ENCODE results near the gene SRR. TPM values are rescaled to one million over a fixed set of nuclear protein-coding genes. Genes with fewer than 3 reads are reported as not detected.

Gene SRR
- total RNA-seq, 3 donors from 2014 or later (not counting 1 experiment from before 2014, with no cell fraction given), result 6.4 to 11.1 (median 7.9) TPM

- intact Hi-C loops (cut with micrococcal nuclease), result no loop called here
- H3K9me3 ChIP-seq (ENCODE audit: control insufficient read depth, insufficient read depth, low read length), result no peaks in the 10 kb centered on the region
- no peak for ATAC-seq
- peaks cover 3% of the 10 kb centered on the region for H3K4me1 ChIP-seq (ENCODE audit: control insufficient read depth, insufficient read depth, low read length)
- H3K4me3 ChIP-seq (ENCODE audit: low read length), result no peak overlapping the region
- Mint-ChIP-seq H3K36me3 (no peaks in the 10 kb centered on the region), H3K4me1 (peaks cover 0 to 3% of the 10 kb centered on the region in 2 donors), H3K27me3 (ENCODE audit: low read depth in 2 of 2) (no peaks in the 10 kb centered on the region), H3K27ac (no peak overlapping the region), H3K4me3 (no peak overlapping the region), H3K9me3 (no peaks in the 10 kb centered on the region)
- TF ChIP-seq CTCF (IDR thresholded peaks at IDR 0.05), result no peak
- H3K36me3 ChIP-seq (ENCODE audit: control insufficient read depth, insufficient read depth, low read length), result no peaks in the 10 kb centered on the region
- no peak for DNase-seq
- H3K27ac ChIP-seq (ENCODE audit: low read length), result no peak overlapping the region
- H3K27me3 ChIP-seq (ENCODE audit: control insufficient read depth, insufficient read depth, low read length), result no peaks in the 10 kb centered on the region
- 90% methylated on average over 9 of the region's 11 CpGs for WGBS (ENCODE audit: insufficient coverage)
Measured at GRCh38 chr17:2347805-2348685, 44.3 kb downstream of the SRR start.

GRCh38 chr17:2351269-2351668 is 47.5 kb downstream of the SRR start:
- peaks cover 13 to 18% of the 10 kb centered on the region in 2 donors for H3K4me1 Mint-ChIP-seq
- intact Hi-C loops (cut with micrococcal nuclease), result no loop called here

GRCh38 chr17:2354311-2354710 is 50.6 kb downstream of the SRR start:
- Histone ChIP-seq H3K4me1 (ENCODE audit: control insufficient read depth, insufficient read depth, low read length) (peaks cover 16% of the 10 kb centered on the region), H3K36me3 (ENCODE audit: control insufficient read depth, insufficient read depth, low read length) (peaks cover 2% of the 10 kb centered on the region), H3K27ac (ENCODE audit: low read length) (no peak overlapping the region), H3K4me3 (ENCODE audit: low read length) (no peak overlapping the region), H3K27me3 (ENCODE audit: control insufficient read depth, insufficient read depth, low read length) (no peaks in the 10 kb centered on the region), H3K9me3 (ENCODE audit: control insufficient read depth, insufficient read depth, low read length) (no peaks in the 10 kb centered on the region)
- peaks cover 13 to 18% of the 10 kb centered on the region in 2 donors for H3K4me1 Mint-ChIP-seq
- DNase-seq, result no peak
- TF ChIP-seq CTCF (IDR thresholded peaks at IDR 0.05), result no peak
- intact Hi-C loops (cut with micrococcal nuclease), result no loop called here
- WGBS (ENCODE audit: insufficient coverage), result 75% methylated on average over 4 of the region's 8 CpGs
- H3K9me3 Mint-ChIP-seq, result no peaks in the 10 kb centered on the region
- no peaks in the 10 kb centered on the region for H3K36me3 Mint-ChIP-seq
- ATAC-seq, result no peak
- no peak overlapping the region for H3K4me3 Mint-ChIP-seq
- no peak overlapping the region for H3K27ac Mint-ChIP-seq
- H3K27me3 Mint-ChIP-seq (ENCODE audit: low read depth in 2 of 2), result no peaks in the 10 kb centered on the region

More at GRCh38 chr17:2351269-2351668, 47.5 kb downstream of the SRR start:
- Histone ChIP-seq H3K27ac (ENCODE audit: low read length) (no peak overlapping the region), H3K9me3 (ENCODE audit: control insufficient read depth, insufficient read depth, low read length) (no peaks in the 10 kb centered on the region), H3K36me3 (ENCODE audit: control insufficient read depth, insufficient read depth, low read length) (no peaks in the 10 kb centered on the region), H3K27me3 (ENCODE audit: control insufficient read depth, insufficient read depth, low read length) (no peaks in the 10 kb centered on the region), H3K4me1 (ENCODE audit: control insufficient read depth, insufficient read depth, low read length) (peaks cover 16% of the 10 kb centered on the region), H3K4me3 (ENCODE audit: low read length) (no peak overlapping the region)
- H3K27ac Mint-ChIP-seq, result no peak overlapping the region
- H3K4me3 Mint-ChIP-seq, result no peak overlapping the region
- no peaks in the 10 kb centered on the region for H3K36me3 Mint-ChIP-seq
- no peaks in the 10 kb centered on the region for H3K27me3 Mint-ChIP-seq (ENCODE audit: low read depth in 2 of 2)
- WGBS (ENCODE audit: insufficient coverage), result 94% methylated on average over 6 of the region's 6 CpGs
- no peak for ATAC-seq
- TF ChIP-seq CTCF (IDR thresholded peaks at IDR 0.05), result no peak
- DNase-seq, result no peak
- H3K9me3 Mint-ChIP-seq, result no peaks in the 10 kb centered on the region
